D721Med (cell line): ENCODE measurements around the gene NPTN.

Experiments
- DNase-seq: peaks from one replicate; pipeline ENCODE4 v3.0.0; 2011; ENCODE audit warnings: low spot score; ENCODE audit not compliant: insufficient read length
- FAIRE-seq: peaks from 2 replicates; lab custom pipeline; 2011; peaks lifted over from hg19 to GRCh38; lab: Jason Lieb, UNC
- CTCF ChIP-seq: IDR thresholded peaks from 2 replicates; pipeline ENCODE4 v1.5.1; 2012; ENCODE audit warnings: mild to moderate bottlenecking, control low read depth; ENCODE audit not compliant: insufficient read depth; ENCODE audit errors: missing control alignments

NPTN gene

DNA sequence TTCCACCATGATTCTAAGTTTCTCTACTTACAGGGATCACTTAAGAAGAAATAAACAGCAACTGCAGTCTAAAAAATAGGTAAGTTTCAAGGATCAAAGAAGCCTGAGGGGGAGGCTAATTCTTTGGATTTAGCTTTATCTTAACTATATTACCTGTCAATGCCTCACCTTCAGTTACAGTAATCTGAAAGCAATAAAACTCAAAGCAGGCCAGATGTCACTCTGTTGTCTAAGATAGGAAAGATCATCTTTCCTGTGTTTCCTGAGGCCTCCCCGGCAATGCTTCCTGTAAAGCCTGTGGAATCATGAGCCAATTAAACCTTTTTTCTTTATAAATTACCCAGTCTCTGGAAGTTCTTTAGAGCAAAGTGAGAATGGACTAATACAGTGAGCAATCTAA, 60.2 kb downstream of the NPTN start:
- no peak for TF ChIP-seq CTCF
- DNase-seq (no peak), FAIRE-seq (no peak)

DNA sequence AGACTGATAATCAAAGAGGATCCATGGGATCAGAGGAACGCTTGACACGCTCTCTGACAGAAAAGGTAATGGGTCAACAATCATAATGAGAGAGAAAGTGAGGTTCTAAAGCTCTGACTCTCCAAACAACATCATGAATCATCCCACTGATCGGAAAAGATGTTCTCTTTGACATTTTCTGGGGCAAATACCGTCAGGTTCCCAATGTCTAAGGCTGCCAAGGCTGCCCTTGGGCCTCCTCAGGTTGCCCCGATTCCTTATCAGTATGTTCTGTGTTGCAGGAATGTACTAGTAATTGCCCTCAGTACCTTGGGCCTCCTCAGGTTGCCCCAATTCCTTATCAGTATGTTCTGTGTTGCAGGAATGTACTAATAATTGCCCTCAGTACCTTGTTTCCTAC, 60.9 kb downstream of the NPTN start:
- FAIRE-seq (no peak), DNase-seq (no peak)
- no peak for TF ChIP-seq CTCF

DNA sequence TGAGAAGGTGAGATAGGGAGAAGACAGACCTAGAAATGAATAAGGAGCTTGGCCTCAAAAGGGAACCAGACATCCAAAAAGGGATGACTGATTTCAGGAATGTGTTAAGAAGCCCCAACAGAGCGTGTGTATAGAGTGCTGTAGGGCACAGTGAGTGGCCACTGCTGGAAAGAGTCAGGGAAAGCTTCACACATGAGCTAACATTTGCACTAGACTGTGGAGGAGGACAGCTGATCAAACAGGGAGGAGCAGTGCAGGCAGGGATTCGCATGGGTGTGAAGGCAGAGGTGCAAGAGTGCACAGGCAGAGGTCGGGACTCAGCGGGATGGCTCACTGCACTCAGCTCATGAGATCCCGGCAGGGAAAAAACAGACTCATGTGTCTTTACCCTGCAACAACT, 61.8 kb downstream of the NPTN start:
- DNase-seq: no peak
- no peak for FAIRE-seq

GRCh38 chr15:73570355-73571032, 62.7 kb downstream of the NPTN start:
- no peak for FAIRE-seq

More for the DNA sequence above, 61.8 kb downstream of the NPTN start:
- no peak for TF ChIP-seq CTCF

DNA sequence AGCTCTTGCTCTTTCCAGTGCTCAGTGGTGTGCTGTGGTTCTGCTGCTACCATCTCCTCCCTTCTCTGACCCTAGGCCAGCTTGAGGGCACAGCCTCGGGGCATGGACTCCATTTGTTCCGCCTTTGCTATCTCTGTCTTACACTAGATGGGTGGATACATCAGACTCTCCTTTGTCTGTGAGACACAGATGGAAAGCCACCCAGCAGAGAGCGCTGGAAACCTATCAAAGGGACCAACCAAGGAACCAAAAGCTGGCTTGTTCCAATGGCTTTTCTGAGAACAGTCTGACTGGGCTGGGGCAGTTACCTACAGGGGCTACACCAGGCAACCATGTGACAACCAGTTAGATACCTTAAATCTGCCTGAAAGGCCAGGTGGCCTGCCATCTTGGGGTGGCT, 63.8 kb downstream of the NPTN start:
- DNase-seq: no peak
- no peak for TF ChIP-seq CTCF
- FAIRE-seq: no peak

More at GRCh38 chr15:73570355-73571032, 62.7 kb downstream of the NPTN start:
- no peak for TF ChIP-seq CTCF
- no peak for DNase-seq

GRCh38 chr15:73568564-73569280, 64.5 kb downstream of the NPTN start:
- no peak for DNase-seq
- no peak for FAIRE-seq
- TF ChIP-seq CTCF: no peak

DNA sequence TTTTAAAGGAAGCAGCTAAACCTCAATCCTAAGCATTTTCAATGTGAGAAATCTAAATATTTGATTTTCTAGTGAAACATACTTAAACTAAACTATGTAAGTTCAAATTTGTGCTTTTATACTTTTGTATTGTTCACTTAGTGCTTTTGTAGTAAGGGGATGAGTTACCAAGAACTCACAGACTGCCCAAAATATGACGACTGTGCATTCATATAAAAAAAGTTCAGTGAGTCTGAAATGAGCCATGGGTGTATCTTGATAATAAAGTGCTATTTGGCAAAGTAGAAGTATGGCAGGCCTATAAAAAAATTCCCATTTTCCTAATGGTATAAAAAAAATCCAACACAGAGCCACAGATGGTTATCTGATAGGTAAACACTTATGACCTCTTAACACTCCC, 66.2 kb downstream of the NPTN start:
- FAIRE-seq (no peak), DNase-seq (no peak)
- no peak for TF ChIP-seq CTCF
